GM10266 (cell line): ENCODE results near the gene RBM20.

Experiments used
- DNase-seq: peaks from one replicate; pipeline ENCODE4 v3.0.0; 2012; ENCODE audit errors: extremely low spot score
- TF ChIP-seq, protein P1 (sequence below): IDR thresholded peaks from 2 replicates; pipeline ENCODE4 v1.5.1; 2012; ENCODE audit warnings: mild to moderate bottlenecking, low read depth; ENCODE audit not compliant: control insufficient read depth, insufficient read depth; ENCODE audit errors: missing control alignments

The RBM20 gene

GRCh38 chr10:110820321-110820814 is 176.2 kb downstream of the RBM20 start:
- TF ChIP-seq, protein P1, sequence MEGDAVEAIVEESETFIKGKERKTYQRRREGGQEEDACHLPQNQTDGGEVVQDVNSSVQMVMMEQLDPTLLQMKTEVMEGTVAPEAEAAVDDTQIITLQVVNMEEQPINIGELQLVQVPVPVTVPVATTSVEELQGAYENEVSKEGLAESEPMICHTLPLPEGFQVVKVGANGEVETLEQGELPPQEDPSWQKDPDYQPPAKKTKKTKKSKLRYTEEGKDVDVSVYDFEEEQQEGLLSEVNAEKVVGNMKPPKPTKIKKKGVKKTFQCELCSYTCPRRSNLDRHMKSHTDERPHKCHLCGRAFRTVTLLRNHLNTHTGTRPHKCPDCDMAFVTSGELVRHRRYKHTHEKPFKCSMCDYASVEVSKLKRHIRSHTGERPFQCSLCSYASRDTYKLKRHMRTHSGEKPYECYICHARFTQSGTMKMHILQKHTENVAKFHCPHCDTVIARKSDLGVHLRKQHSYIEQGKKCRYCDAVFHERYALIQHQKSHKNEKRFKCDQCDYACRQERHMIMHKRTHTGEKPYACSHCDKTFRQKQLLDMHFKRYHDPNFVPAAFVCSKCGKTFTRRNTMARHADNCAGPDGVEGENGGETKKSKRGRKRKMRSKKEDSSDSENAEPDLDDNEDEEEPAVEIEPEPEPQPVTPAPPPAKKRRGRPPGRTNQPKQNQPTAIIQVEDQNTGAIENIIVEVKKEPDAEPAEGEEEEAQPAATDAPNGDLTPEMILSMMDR = no peak
- DNase-seq = no peak

- no peak for DNase-seq
- TF ChIP-seq, protein P1 = no peak
Observed at GRCh38 chr10:110821508-110821907, 177.4 kb downstream of the RBM20 start.

DNA sequence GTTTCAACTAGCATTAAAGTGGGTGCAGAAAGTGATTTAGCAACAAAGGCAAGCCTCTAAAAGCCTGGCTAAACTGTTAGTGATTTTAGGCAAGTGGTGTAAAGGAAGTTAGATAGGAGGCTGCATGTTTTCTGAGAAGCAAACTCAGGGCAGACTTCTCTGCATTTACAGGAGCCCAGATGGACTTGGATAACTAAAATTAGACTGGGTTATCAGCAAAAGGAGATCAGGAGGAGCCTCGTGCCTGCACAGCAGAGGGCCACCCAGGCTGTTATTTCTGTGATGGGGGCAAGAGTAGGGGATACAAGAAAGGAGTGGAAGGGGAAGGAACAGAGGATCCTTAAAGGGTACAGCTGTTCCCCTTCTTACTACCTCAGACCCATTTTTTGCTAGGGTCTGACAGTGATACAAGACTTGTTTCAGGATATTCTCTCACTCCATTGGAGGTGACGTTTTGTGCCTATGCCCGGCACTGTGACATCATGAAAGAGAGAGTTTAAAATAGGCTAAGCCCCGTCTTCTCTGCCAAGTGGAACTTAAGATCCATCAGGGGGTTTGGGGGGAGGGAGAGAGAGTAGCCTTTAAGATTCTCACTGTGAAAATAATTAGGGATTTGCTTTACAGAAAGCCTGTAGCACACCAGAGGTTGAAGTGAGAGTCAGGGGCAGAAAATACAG is 178.0 kb downstream of the RBM20 start:
- TF ChIP-seq, protein P1 = no peak
- DNase-seq = no peak

DNA sequence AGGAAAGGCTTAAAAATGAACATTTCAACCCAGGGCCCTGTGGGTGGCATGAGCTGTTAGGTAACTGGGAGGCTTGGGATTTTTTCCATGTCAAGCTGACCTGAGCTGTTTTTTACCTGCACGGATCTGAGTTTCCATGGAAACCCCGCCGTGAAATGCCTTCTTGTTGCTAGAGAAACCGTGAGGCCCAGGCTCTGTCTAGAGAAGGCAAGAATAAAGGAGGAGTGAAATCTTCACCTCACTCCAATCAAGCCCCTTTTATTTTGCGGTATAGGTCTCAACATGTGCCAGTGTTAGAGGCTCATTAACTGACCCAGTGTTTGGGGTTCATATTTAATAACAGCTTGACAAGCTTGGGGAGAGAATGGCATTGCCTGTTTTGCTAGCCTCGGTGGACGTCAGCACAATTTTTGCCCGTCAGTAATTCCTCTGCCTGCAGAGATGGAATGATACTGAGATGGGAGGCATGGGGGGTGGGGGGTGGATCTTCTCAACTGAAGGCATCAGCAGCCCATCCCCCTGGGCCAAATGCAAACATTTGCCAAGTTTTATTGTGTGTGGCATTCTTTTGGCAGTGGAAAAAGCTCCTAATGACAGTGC is 178.7 kb downstream of the RBM20 start:
- DNase-seq = no peak
- TF ChIP-seq, protein P1 = no peak

- TF ChIP-seq, protein P1 = no peak
- DNase-seq = no peak
Observed at GRCh38 chr10:110824152-110824441, 180.0 kb downstream of the RBM20 start.

DNA sequence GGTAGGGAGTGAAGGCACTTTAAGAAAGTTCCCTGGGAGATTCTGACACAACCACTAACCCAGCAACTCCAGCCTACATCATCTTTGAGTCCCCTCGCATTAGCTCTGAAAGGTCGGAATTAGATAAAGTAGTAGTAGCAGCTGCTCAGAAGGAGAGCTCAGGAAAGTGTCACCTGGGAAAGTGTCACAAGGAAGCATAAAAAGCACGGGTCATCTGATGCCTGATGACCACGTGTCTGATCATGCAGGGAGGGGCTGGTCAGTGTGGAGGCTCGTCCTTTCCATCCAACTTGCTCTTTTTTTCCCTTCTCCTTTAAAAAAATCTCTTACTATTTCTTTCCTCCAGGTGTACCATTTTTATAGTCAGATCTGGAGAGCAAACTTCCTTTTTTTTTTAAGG is 180.5 kb downstream of the RBM20 start:
- TF ChIP-seq, protein P1 = no peak
- no peak for DNase-seq

- DNase-seq = no peak
- TF ChIP-seq, protein P1 = no peak
Observed at GRCh38 chr10:110825508-110825907, 181.4 kb downstream of the RBM20 start.
